Raji (cell line): ENCODE data around the gene NPTX1.

ENCODE experiments used
- POLR2A ChIP-seq: IDR thresholded peaks from 2 replicates; pipeline ENCODE4 v1.6.1; 2011; ENCODE audit warnings: low read depth, low read length, control low read depth; ENCODE audit not compliant: insufficient read depth

NPTX1 gene, protein sequence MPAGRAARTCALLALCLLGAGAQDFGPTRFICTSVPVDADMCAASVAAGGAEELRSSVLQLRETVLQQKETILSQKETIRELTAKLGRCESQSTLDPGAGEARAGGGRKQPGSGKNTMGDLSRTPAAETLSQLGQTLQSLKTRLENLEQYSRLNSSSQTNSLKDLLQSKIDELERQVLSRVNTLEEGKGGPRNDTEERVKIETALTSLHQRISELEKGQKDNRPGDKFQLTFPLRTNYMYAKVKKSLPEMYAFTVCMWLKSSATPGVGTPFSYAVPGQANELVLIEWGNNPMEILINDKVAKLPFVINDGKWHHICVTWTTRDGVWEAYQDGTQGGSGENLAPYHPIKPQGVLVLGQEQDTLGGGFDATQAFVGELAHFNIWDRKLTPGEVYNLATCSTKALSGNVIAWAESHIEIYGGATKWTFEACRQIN

DNA sequence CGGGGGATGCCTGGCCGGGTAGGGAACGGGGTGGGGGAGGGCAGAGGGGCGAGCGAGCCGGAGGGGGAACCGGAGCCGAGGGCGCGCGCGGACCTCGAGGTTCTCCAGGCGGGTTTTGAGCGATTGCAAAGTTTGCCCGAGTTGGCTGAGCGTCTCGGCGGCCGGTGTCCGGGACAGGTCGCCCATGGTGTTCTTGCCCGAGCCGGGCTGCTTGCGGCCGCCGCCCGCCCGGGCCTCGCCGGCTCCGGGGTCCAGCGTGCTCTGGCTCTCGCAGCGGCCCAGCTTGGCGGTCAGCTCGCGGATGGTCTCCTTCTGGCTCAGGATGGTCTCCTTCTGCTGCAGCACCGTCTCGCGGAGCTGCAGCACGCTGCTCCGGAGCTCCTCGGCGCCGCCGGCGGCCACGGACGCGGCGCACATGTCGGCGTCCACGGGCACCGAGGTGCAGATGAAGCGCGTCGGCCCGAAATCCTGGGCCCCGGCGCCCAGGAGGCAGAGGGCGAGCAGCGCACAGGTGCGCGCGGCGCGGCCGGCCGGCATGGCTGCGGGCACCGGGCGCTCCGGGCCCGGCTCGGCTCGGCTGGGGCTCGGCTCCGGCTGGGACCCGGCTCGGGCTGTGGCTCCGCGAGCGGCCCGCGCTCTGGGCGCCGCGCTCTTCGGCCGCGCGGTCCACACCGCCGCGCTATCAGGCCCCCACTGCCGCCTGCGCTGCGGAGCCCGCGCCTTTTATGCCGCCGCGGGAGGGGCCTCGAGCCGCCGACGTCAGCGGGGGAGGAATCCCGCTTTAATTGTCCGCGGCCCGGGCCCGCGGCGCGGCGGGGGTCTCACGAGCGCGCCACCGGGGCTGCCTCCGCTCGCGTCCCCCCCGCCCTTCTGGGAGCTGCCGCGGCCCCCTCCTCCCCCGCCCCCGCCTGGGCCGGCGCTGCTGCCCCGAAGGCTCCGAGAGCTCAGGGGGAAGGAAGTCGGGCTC, at the start of gene NPTX1:
NPTX1 (minus strand) TSS at position 698 of the 967 bp plus-strand sequence; CDS start at position 537, 161 bp downstream.
- no peak for TF ChIP-seq POLR2A

DNA sequence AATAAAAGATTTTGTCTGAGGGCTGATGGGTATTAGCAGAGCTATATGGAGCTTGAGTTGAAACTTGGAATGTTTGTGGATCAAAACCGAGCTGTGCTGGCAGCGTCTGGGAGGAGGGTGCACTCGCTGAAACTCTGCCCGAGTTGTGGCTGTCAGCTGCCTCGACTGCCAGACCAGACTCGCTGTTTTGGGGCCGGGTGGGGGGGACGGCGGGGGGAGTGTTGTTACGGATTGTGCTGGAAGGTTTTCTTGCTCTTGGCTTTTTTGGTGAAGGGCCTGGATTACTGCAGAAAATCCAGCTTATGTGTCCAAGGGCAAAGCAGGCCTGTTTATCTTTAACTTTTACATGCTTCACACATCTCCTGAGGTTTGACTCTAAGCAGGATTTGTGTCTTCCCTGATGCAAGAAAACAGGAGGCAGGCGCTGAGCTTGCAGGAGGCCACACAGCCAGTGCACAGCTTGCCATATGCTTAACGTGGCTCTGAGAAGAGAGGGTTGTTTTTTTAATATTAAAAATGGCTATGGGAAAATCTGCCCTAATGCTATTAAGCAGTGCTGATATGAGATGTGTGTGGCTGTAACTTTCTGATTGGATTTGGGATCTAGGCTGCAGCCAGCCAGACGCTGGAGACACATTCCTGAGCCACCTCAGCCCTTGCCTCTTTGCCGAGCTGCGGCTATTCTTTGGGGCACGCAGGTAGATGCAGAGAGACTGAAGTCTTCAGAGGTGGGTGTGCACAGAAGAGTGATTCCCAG, 47.7 kb upstream of the NPTX1 start:
- no peak for TF ChIP-seq POLR2A

DNA sequence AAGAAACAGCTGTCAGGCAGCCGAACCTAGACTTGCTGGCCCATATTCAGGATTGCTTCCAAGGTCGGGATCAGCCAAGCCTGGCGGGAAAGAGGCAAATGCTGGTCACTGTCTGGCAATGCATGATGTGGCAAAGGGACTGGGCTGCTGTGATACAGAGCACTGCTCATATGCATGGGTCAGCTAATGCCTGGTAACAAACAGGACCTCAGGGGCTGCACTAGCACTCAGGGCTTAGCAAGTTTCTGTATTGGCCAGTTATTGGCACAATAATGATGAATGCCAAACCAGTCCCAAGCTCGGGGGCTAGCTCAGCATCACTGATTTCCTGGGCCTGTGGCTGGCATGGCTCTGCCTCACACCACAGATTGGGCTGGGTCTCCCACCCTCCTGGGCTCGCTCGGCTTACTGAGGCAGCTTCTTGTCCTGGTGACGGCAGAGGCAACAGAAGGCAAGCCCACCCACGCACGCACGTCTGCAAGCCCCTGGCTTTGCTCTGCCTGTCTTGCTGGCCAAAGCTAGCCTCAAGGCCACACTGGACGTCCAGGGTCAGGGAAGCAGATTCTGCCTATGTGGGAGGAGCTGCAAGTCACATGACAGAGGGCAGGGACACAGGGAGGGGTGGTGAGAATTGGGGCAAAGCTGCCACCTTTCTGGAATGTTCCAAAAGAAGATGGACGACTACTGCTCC, 46.8 kb upstream of the NPTX1 start:
- no peak for TF ChIP-seq POLR2A

DNA sequence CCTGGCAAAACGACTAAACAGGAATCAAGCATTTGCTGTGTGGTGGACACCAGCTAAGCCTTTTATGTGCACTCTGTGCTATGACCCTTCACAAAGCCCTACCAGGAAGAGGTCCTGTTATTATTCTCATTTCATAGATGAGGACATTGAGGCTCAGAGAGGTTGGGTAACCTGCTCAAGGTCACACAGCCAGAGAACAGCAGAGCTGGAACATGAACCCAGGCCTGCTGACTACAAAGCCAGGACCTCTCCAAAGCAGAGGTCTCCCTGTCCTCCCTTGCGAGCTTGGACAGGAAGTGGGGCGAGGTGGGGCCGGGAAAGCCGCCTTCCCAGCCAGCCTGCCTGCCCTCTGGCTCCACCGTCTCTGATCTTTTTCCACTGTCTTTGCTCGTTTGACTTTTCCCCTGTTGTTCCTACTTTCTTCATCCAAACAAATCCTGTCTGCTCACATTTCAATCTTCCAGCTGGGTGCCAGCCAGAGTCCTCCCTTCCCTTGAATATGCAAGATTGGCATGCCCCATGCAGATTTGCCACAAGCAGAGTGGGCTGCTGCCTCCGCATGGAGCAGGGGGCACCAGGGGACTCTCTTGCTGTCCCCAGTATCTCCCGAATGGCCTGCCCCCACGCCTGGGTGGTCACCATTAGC, 44.5 kb upstream of the NPTX1 start:
- TF ChIP-seq POLR2A, result no peak

DNA sequence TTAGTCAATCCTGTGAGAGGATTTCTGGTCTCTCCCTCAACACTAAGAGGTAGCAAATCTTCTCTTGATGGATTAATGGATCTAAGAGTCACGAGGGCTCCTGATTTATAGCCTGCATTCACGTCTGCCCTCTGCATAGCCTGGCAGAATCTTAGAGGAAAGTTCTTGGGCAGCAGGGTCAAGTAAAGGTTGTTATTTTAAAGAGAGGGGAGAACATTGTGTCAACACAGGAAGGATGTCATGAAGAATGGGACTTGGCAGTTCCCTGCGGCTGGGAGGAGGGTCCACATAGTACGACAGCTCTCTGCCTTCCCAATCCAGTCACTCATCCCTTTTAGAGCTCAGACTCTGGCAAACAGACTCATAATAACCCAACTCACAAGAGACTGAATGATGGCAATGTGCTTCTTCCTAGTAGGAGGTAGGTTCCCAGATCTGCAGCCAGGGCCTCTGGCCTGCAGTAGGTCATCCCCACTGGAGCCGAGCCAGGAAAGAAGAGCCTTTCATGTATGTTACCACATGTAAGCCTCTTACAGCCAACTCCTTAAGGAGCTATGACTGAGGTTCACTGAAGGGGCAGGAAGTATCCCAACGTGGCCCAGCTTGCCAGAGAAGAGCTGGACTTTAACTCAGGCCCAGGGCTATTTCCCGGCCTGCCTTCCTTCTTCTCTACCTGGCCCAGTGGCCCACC, 42.8 kb upstream of the NPTX1 start:
- TF ChIP-seq POLR2A, result no peak

DNA sequence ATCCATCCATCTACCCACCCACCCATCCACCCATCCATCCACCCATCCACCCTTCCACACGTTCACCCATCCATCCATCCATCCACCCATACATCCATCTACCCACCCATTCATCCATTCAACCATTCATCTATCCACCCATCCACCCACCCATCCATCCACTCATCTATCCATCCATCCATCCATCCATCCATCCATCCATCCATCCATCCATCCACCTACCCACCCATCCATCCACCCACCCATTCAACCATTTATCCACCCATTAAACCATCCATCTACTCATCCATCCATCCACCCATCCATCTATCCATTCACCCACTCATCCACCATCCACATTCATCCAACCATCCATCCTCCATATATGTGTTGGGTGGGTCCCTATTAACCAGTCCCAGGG, 42.0 kb upstream of the NPTX1 start:
- TF ChIP-seq POLR2A, result no peak

DNA sequence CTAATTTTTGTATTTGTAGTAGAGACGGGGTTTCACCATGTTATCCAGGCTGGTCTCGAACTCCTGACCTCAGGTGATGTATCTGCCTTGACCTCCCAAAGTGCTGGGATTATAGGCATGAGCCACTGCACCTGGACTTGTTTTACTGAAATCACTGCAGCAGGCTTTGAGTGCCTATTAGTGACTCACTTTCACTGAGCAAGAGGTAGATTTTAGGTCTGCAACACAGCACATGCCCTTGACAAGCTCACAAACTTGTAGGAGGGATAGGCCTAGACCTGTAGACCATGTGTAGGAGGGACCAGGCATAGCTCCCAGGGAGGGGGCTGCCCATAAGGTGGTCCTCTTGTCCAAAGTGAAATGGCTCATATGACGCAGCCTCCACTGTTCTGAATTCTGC, 41.2 kb upstream of the NPTX1 start:
- no peak for TF ChIP-seq POLR2A

DNA sequence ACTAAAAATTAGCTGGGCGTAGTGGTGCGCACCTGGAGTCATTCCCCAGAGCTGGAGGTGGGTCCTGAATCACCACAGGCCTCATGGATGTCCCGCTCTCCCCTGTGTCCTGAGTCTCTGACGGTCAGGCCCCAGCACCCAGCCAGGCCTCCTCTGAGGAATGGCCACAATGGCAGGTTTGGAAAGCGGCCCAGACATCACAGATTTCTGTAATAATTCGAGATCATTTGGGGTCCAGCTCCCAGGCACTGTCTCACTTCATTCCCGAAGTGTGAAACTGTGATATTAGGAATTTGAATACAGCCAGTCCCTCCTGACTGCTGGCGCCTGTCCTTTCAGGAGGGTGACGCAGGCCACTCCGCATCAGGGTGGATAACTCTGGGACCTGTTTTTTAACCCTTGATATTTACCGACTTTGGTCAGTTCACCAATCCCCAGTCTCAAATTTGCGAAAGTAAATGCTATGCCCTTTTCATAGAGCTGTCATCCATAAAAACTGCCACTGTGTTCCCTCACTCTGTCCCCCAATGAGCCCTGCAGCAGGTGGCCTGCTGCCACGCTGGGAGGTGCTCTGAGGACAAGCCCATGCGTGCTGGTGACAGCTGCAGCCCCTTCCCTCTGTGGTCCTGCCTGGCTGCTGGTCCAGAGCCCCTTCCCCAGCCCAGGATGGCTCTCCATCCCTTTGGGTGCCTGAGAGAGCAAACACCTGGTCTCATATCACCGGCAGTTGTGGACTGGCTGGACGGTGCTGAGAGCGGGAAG, 39.9 kb upstream of the NPTX1 start:
- TF ChIP-seq POLR2A, result no peak

DNA sequence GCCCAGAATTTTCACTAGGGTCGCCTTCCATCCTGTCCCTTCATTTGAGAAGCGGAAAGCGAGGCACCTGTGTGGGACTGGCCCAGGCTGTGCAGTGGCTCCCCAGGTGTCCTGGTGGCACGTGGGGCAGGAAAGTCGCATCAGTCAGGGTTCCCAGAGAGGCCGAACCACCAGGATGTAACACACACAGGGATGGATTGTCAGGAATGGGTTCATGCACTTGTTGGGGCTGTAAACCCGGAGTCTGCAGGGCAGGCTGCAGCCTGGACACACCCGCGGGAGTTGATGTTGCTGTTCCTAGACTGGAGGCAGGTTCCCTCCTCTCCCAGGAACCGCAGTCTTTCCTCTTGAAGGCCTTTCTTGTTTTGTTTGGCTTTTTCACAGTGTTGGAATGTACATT, 37.5 kb upstream of the NPTX1 start:
- TF ChIP-seq POLR2A, result no peak

DNA sequence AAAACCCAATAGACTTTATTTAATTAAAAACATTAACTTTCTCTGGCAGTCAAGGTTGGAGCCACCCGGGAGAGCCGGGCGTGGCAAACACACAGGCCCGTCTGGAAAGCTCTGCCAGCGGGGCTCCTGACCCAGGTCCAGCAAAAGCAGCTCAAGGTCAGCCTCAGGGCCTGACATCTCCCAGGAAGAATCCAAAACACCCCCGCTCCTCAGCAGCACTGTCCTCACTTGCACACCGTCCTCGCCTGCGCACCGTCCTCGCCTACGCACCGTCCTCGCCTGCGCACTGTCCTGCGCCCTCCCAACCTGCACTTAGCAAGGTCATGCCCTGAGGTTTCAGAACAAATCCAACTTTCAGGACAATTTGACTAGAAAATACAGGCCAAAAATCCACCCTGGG, 36.8 kb upstream of the NPTX1 start:
- no peak for TF ChIP-seq POLR2A

DNA sequence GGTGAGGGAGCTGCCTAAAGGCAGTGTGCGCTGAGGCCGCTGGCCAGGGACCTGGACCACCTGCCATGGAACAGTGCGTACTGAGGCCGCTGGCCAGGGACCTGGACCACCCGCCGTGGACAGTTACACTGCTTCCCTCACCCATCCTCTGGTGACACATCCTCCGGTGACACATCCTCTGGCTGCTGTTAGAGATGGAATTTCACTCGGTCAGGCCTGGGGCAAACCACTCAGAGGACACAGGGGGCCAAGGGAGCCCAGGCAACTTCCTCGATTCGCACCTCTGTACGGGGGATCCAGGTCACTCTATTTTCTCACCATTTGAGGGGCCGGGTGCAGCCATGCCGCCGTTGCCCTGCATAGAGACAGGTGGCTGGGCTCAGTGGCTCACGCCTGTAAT, 35.8 kb upstream of the NPTX1 start:
- no peak for TF ChIP-seq POLR2A

DNA sequence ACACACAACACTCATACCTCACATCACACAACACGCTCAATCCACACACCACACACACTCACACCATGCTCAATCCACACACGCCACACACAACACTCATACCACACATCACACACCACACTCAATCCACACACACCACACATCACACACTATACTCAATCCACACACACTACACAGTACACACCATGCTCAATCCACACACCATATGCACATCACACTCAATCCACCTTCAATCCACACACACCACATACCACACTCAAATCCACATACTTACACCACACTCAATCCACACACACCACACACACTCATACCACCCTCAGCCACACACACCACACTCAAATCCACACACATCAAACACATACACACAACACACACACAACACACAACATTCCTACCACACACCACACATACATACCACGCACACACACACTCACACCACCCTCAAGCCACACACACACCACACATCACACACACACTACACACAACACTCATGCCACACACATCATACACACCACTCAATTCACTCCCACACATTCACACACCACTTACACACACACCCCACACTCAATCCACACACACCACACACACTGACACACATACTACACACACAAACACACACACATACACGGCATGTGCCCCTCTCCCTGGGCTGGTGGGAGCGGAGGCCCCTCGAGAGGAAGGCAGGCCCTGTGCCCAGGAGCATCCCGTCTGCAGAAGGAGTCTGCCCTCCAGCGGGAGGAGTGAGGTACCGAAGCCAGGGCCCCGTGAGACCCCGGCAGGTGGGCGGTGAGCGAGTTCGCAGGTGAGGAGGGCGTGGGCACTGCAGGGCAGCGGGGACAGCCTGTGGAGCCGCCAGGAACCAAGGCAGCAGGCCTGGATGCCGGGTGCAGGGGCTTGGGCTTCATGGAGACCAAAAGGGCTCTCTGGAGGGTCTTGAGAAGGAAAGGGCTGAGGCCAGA, 35.1 kb upstream of the NPTX1 start:
- no peak for TF ChIP-seq POLR2A
